Medulla oblongata (tissue), 1 donor: ENCODE data around the gene SMARCA2.

Experiments
- DNase-seq: peaks from one replicate; pipeline ENCODE4 v3.0.0-alpha.2; 2015; ENCODE audit errors: extremely low spot score

Gene SMARCA2

DNA sequence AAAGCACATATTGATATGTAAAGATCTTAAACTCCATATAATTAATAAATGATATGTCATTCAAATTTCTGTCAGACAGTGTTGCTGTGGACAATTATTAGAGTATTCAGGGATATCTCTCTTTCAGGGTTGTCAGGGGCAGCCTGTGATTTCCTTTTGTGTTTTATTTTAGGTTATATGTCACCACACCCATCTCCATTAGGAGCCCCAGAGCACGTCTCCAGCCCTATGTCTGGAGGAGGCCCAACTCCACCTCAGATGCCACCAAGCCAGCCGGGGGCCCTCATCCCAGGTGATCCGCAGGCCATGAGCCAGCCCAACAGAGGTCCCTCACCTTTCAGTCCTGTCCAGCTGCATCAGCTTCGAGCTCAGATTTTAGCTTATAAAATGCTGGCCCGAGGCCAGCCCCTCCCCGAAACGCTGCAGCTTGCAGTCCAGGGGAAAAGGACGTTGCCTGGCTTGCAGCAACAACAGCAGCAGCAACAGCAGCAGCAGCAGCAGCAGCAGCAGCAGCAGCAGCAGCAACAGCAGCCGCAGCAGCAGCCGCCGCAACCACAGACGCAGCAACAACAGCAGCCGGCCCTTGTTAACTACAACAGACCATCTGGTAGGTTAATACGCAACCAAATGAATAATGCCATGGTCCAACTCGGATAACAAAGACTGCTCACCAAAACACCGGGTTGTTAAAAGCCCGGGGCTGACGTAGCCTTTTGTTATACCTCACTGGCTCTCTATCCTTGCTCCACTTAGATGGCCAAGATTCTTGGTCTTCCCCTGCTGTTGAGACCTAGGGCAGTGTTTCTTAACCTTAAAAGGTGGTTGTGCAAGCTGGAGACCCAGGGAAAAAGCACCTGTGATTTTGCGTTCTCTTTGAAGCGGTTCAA, 24.4 kb downstream of the SMARCA2 start:
- no peak for DNase-seq

DNA sequence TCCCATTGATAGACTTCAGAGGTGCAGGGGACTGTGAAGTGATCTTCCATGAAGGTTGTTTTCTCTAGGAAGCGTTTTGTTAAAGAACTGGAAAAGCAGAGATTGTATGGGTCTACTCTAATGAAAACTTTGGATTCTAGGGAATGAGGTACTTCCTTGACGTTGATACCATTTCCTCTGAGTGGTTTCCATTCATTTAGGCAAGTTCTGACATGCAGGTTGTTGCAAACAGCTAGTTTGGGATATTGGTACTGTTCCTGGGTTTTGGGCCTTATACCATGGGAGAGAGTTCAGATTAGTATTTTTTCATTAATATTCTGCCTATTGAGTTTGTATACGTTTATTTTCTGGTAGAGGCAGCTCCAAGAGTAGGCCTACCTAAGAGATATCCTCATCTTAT, 25.7 kb downstream of the SMARCA2 start:
- DNase-seq: no peak

DNA sequence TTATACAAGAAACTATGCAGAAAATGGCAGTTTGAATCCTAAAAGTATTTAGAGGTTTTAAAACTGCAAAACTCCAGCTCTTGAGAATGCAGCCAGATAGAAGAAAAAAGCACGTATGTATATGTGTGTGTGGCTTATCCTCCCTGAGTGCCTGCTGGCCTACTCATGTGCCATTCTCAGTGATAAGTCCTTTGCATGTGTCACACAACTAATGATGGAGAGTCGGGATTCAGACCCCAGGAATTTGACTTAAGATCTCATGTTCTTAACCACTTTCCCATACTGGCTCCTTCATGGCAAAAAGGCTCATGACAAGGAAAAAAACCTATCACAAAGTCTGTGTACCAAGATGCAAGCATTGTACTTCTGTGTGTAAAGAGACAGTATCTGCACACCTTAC, 26.6 kb downstream of the SMARCA2 start:
- DNase-seq: no peak

DNA sequence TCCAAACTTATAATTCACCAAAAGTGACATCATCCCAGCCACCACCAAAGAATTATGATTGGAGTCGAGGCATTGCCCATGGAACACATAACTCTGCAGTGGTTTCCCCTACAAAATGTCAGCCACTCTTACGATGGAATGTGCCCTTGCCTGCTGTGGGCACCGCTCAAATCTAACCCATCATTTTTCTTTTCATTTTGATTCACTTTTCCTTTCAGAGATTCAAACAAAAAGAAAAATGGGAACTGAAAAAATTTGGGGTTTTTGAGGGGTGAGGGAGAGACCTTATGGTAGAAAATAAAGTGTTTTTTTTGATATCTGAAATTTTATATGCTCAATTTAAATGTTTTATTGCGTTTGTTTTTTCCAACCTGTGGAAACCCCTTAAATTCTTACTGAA, 28.1 kb downstream of the SMARCA2 start:
- no peak for DNase-seq

DNA sequence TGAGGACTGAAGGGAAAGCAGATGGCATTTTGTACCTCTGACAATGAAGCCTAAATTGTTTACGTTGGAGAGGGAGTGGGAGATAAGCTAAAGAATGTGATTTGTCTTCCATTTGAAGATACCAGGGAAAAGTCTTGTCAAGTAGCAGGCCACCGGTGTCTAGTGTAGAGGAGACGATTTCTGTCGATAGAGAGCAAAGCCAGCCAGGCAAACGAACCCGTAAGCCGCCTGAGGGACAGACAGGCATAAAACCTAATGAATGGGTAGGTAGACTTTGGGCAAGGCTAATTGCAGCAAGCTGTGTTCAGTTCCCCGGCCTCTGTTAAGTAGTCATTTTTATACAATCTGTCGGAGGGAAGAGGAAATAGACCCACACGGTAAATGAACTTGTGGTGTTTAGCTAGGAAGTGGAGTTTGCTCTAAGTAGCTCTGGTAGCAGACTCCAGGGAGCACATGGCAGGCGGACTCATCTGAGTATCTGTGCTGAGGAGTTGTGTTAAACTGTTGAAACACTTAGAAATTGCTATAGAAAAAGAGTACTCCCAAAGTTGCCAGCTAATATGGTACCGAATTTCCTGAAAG, 28.8 kb downstream of the SMARCA2 start:
- DNase-seq: no peak

DNA sequence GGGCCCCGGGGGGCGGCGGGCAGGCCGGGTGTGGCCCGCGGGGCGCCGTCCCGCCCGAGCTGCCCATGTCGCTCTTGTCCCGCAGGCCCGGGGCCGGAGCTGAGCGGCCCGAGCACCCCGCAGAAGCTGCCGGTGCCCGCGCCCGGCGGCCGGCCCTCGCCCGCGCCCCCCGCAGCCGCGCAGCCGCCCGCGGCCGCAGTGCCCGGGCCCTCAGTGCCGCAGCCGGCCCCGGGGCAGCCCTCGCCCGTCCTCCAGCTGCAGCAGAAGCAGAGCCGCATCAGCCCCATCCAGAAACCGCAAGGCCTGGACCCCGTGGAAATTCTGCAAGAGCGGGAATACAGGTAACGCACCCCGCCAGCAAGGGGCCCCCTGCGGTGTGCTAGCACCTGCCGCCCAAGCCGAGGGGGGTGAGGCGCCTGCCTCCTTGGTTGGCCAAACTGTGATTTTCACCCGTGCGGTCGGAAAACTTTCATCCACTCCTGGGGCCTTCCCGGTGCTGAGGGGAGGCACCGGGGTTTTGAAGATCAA, 32.1 kb downstream of the SMARCA2 start:
- DNase-seq: no peak

DNA sequence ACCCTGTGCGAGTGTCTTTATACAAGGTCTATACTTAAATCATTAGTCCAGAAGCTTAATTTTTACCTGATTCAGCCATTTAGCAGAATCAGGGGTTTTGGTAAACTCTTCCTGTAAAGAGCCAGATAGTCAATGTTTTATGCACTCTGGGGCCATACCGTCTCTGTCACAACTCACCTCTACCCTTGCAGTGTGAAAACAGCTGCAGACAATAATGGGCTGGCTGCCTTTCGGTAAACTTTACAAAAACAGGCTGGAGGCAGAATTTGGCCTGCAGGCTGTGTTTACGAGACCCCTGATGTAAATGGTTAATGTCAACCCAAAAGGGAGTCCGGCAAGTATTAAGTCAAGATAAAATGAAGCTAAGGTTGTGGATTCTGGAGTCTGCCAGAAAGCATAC, 32.8 kb downstream of the SMARCA2 start:
- no peak for DNase-seq

DNA sequence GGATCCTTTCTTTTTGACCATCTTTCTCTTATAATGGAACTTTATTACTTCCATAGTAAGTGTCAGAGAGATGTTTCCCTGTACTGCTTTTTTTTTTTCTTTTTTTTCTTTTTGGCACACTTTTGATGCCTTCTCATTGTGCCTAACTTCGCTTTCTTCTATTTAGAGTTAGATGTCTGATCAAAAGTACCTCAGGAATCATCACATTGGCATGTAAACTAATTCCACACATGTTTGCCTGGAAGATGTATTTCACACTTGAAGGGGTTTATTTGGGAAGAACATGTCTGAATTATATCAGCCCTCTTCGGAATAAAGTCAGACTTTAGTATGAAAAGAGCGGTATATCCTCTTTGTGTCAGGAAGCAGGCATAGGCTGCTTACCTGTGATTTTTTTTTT, 35.1 kb downstream of the SMARCA2 start:
- DNase-seq: no peak

DNA sequence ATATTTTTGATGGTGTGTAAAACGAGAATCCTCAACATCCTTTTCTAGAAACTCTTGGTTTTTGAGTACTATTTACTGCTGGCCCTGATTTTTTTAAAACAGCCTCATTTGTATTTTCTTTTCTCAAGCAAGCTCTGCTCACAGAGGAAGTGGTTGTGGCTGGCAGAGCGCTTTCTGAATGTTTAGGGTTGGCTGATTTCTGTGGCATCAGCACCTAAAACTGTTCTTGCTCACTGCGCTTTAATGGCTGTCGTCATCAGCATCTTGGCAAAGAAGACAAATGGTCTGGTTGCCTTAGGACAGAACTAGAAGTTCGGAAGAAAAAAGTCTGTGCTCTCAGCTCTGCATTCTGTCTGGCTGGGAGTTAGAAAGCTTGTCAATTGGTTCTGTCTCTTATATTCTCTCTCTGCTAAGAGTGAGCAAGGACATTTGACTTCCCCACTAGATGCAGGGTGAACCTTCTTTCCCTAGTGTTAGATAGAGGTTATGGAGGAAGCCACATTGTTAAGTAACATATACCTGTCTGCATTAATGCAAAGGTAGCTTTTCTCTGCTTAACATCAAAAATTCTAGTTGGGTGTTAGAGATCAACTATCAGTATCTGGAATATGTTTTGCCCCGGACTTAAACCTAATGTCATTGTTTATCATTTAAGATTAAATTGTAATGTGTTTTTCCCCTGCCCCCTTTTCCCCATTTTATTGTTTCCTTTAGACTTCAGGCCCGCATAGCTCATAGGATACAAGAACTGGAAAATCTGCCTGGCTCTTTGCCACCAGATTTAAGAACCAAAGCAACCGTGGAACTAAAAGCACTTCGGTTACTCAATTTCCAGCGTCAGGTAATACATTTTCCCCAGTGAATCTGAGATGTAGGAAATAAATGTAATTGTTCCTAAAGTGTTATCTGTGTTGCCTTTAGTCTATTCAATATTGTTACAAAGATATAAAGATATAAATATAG, 39.0 kb downstream of the SMARCA2 start:
- DNase-seq: peak; percentile 89

DNA sequence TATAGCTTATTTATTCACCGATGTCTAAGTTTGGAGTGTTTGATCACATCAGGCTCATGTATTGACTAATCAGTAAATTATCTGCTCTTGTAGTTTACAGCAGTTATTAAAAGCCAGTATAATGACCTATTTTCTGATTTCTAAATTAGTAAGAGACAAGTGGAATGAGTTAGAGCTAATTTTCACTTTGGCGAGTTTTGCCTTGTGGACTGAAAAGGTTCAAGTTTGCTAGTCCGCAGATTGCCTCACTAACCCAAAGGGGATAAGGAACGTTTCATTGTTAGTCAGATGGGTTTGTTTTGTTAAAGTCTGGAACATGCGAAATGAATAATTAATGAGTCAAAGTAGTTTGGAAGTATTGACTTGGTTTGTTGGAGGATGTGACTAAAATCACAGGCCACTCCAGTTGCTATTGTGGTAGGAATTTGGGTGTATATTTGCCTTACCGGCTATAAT, 40.1 kb downstream of the SMARCA2 start:
- peak; percentile 10 for DNase-seq

DNA sequence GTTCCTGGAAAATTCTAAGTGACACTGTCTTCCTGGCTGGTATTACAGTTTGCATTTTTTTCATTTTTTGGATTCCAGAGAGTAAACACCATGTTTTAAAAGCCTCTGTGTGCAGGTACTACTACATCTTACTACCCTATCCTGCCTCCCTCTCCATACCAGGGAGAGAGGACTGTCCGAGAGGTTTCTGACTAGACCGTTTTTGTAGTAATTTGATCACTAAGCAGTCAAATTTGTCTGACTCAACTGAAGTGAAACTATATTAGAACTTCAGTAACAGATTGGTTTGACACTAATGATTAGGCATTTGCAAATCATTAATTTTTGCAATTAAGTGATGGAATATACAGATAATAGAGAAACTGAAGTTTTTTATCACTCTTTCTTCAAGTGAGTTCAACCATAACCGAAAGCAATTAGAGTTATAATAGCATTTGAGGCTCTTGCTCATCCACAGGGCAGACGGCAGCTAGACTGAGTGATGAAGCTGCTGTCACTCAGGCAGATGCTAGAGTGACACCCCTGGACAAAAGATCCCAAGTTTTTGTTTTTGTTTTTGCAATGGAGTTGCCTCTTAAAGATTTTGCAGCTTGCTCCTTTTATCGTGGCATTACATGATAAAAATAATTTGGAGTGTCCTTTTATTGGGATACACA, 44.3 kb downstream of the SMARCA2 start:
- no peak for DNase-seq

DNA sequence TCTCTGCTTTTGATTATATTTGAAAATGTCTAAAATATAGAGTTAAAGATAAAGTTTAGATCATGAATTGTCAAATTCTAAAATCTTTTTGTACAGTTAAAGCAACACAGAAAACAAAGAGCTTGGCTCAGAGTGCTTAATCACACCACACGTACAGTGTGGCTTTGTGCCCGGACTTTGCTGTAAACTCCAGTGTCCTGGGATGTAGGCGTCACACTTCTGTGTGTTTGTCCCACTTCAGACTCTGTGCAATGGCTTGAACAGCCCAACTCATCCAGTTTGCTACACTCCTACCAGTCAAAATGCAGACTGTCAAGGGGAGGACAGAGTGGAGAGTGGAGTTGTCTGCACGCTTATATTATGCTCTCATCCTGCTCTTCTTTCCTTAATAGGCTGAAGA, 45.3 kb downstream of the SMARCA2 start:
- no peak for DNase-seq

DNA sequence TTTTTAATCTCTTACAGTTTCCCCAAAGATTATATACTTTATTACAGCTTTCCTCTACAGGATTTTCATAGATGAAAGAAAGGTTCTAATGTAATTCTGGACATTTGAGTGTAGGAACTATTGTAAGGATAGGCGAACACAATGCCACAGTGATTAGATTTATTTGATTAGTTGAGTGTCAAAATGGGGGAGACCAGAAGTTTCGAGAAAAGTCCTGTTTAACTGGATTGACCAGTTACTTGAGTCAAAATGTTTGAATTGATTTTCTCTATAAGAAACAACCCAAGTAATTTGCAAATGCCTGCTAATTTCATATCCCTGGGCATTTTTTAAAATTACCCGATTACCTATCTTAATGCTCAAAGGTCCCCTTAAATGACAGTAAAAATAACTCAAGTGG, 50.6 kb downstream of the SMARCA2 start:
- no peak for DNase-seq

DNA sequence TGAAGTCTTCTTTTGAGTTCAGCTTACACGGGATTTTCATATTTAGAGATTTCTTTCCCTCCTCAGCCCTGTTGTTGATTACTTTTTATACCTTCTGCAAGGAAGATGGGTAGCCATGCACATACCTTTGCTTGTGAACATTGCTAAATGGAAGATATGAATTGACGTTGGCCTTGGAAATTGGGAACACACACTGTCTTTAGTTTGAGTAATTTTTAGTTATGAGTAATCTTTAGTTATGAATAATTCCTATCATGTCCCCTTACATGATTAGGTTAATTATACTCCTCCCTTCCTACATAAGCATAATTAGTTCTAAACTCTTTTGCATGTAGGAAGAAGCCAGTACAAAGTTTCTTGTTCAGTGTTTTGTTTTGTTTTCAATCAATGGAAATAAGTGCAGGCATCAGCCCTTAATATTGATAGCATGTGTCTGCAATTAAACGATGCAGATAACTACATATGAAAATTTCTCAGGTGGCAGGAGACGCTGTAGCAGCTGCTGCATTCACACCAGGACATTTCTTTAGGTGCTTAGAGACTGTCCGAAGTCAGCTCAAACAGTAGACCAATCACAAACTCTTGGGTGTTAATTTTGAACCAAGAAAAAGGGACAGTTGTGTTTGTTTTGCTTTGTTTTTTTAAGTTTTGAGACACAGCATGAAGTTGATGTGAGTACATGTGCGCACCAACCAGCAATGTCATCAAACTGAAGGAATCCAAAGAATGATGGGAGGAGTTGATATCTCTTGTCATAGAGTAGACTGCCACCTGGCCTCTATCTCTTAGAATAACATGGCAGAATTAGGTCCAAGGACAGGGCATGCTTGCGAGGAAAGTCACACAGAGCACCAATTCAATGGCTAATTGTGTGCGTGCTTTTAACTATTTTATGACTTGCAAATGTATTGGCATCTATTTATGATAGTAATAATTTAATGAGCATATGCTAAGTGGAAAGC, 51.4 kb downstream of the SMARCA2 start:
- DNase-seq: no peak

DNA sequence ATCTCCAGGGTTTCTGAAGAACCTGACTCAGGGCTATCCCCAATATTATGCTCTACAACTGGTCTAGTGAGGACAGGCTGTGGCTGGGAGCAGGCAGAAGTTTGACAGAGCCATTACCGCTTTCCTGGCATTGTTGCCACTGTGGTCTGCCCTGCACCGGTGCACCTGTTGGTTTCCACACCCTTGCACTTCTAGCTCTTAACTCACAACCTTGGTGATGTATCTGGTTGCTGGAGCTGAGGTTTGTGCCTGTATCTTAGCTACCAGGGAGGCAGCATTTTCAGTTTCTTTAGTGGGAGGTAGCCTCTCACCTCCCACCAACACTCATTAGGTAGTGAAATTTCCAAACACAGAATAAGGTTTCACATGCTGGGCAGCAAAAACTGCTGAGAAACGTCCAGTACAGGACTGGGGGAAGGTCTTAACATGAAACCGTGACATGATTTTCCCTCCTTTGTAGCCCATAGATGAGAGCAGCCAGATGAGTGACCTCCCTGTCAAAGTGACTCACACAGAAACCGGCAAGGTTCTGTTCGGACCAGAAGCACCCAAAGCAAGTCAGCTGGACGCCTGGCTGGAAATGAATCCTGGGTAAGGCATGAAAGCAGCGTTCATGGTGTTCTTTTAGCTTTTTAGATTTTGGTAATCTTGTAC, 57.7 kb downstream of the SMARCA2 start:
- DNase-seq: no peak

DNA sequence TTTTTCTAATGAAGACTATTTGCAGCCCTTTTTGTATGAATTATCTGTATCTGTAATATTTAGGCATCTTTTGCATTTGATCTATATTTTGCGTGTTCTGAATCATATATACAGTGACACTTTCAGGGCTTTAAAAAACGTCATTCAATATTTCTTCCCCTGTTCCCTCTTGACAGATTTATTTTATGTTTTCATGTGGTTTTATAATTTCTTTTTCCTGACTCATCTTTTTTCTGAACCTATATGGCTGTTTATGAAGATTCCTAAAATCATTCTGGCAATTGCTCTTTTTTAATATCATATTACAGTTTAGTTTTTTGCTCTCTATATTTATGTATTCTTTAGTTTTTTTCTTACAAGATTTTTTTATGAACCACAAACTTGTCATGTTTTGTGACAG, 67.6 kb downstream of the SMARCA2 start:
- DNase-seq: no peak

DNA sequence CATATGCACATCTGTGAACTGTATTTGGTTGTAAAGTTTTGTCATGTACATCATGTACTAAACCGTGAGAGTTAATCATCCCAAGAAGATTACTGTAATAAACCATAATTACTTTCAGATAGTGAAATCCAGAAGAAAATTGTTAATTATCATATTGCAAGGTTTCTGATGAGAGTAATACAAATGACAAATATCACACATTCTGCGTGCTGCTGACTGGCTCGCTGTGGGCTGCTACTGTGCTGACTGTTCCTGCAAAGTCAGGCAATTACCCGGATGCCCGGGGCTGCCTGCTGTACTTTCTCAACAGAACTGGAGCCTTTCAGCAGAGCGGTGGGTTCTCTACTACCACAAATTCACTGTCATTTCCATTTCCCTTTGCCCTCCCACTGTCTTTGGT, 68.3 kb downstream of the SMARCA2 start:
- DNase-seq: no peak

DNA sequence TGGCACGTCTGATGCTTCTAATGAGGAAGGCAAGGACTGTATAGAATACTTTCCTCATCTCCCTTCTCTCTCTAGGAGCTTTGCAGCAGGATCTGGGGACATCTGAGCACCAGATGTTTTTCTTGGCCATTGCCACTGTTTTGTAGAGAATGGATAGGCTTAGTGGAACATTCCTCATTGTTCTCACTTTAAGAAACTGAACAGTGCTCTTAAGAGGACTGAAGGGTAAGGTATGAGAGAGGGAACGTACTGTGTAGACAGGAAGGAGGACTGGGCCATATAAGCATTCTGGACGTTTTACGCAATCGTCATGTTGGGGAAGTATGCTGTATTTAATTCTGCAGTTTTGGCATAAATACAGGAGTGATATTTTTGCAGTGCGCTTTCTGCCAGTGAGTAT, 70.6 kb downstream of the SMARCA2 start:
- DNase-seq: peak; percentile 14

DNA sequence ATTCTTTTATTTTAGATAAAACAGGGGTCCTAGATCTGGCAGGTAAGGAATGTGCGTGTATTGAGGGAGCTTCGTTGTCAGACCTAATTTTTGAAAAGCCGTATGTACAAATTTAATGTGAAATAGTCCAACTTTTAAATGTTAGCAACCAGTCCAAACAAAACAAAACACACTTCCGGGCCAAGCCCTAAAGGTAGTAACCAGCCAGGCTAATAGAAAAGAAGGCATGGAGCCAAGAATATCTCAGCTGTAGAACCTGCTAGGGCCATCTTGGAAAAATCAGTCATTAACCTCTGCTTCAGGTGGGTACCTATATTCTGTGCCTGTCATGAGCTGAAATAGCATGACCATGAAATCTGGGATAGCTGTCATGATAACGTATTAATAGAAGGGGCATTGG, 71.0 kb downstream of the SMARCA2 start:
- DNase-seq: no peak

DNA sequence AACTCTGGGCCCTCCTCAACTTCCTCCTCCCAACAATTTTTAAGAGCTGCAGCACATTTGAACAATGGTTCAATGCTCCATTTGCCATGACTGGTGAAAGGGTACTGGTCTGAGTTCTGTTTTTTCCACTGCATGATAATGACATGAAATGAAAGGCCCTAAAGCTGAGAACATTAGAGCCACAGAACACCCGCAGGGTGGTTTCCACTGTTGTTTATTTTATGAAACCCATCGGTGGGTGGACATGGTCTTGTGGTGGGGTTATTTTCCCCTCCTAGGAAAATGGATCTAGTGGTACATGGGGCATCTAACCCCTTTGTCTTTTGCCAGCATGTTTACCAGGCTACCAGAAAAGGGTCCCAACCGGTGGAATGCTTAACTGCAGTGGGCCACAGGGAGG, 71.8 kb downstream of the SMARCA2 start:
- DNase-seq: no peak
